ENCODE measurements around the gene ANXA6. TPM values are rescaled to one million over a fixed set of nuclear protein-coding genes. Genes with fewer than 3 reads are reported as not detected.

ANXA6 gene
- total and polyA plus RNA-seq, 2 of the 4 experiments (the other 2 are of a cell fraction): 355 to 610 TPM

- no TSS peak for BruUV-seq (replicated peaks)
- CTCF ChIA-PET: no interaction called here
- POLR2A ChIA-PET (ENCODE audit: unreplicated experiment): no interaction called here
Measured at GRCh38 chr5:151101746-151102145, 55.8 kb downstream of the ANXA6 start.

More at GRCh38 chr5:151101746-151102145, 55.8 kb downstream of the ANXA6 start:
- Histone ChIP-seq H3K9ac (ENCODE audit: low read depth, low read length) (no peak overlapping the region), H4K91ac (ENCODE audit: insufficient read depth, low read depth, low read length) (no peak overlapping the region), H3K4ac (ENCODE audit: low read depth, low read length) (no peak overlapping the region), H3K14ac (replicated peaks; ENCODE audit: low read depth, low read length) (no peak overlapping the region), H3K27me3 (ENCODE audit: control insufficient read depth, insufficient read depth, low read length) (no peaks in the 10 kb centered on the region), H2BK5ac (ENCODE audit: low read depth, low read length, poor library complexity, severe bottlenecking) (no peak overlapping the region), H2BK20ac (ENCODE audit: low read depth, low read length) (no peak overlapping the region), H3K4me3 (ENCODE audit: insufficient read depth, low read depth, low read length) (no peak overlapping the region), H3K27ac (ENCODE audit: insufficient read depth, low read length) (no peak overlapping the region), H3K23ac (ENCODE audit: low read depth, low read length) (no peak overlapping the region), H4K5ac (ENCODE audit: low read depth, low read length) (no peak overlapping the region), H4K20me1 (ENCODE audit: insufficient read depth, low read length) (peaks cover 5% of the 10 kb centered on the region; the same call in 1 of the 2 replicates), H3K79me1 (ENCODE audit: low read depth in 1 of 2, low read length in 2 of 2) (peaks cover 13 to 28% of the 10 kb centered on the region in 2 experiments), H2BK120ac (ENCODE audit: low read depth, low read length) (no peak overlapping the region), H3K36me3 (ENCODE audit: control insufficient read depth, insufficient read depth, low read length) (peaks cover 55% of the 10 kb centered on the region), H2BK15ac (ENCODE audit: low read depth, low read length) (no peak overlapping the region), H3K4me1 (ENCODE audit: control insufficient read depth, insufficient read depth, low read length) (peaks cover 9% of the 10 kb centered on the region; the same call in 1 of the 2 replicates), H3K18ac (ENCODE audit: low read depth, low read length) (no peak overlapping the region), H4K8ac (ENCODE audit: low read depth in 2 of 2, low read length in 2 of 2) (no peak overlapping the region), H3K56ac (ENCODE audit: extremely low read depth, insufficient read depth, low read length) (no peak overlapping the region), H3K9me1 (ENCODE audit: insufficient read depth, low read length) (peaks cover 24% of the 10 kb centered on the region), H3K9me3 (ENCODE audit: control insufficient read depth, insufficient read depth, low read length) (no peaks in the 10 kb centered on the region), H3K4me2 (ENCODE audit: low read depth, low read length) (no peak overlapping the region), H2AFZ (replicated peaks; ENCODE audit: low read length, poor library complexity) (no peak overlapping the region), H2AK9ac (replicated peaks; ENCODE audit: low read depth, low read length, poor library complexity) (no peak overlapping the region), H2AK5ac (ENCODE audit: low read depth, low read length) (no peak overlapping the region)
- no peak for DNase-seq
- ATAC-seq (ENCODE audit: low read depth): no peak
- in situ Hi-C loops (cut with MboI; ENCODE audit: low sequenced_read_pairs) (no loop called here), intact Hi-C loops (cut with micrococcal nuclease) (no loop called here), dilution Hi-C loops (cut with HindIII; ENCODE audit: low sequenced_read_pairs, unreplicated experiment) (no loop called here)
- TF ChIP-seq BHLHE40 (IDR thresholded peaks at IDR 0.05; ENCODE audit: low read depth, low read length): no peak
- TF ChIP-seq CTCF (conservative IDR thresholded peaks at IDR 0.05; ENCODE audit: low read depth, low read length): no peak
- TF ChIP-seq MAFK (IDR thresholded peaks at IDR 0.05; ENCODE audit: low read depth, low read length): no peak
- no peak for TF ChIP-seq RCOR1 (IDR thresholded peaks at IDR 0.05; ENCODE audit: insufficient replicate concordance, low read length)
- no peak for TF ChIP-seq ELK1 (IDR thresholded peaks at IDR 0.05; ENCODE audit: borderline replicate concordance, low read depth, low read length)
- TF ChIP-seq MXI1 (IDR thresholded peaks at IDR 0.05; ENCODE audit: borderline replicate concordance, low read depth, low read length): no peak
- TF ChIP-seq FOS (IDR thresholded peaks at IDR 0.05; ENCODE audit: low read depth, low read length): no peak
- no peak for TF ChIP-seq MAZ (IDR thresholded peaks at IDR 0.05; ENCODE audit: borderline replicate concordance, low read depth, low read length)
- TF ChIP-seq RFX5 (IDR thresholded peaks at IDR 0.05; ENCODE audit: low read depth, low read length): no peak
- no peak for TF ChIP-seq POLR2A (IDR thresholded peaks at IDR 0.05; ENCODE audit: low read depth, low read length)
- TF ChIP-seq CEBPB (IDR thresholded peaks at IDR 0.05; ENCODE audit: low read depth, low read length): no peak
- no peak for TF ChIP-seq RAD21 (IDR thresholded peaks at IDR 0.05; ENCODE audit: low read length)
- TF ChIP-seq SMC3 (IDR thresholded peaks at IDR 0.05; ENCODE audit: low read depth, low read length): no peak
- no peak for TF ChIP-seq NFE2L2 (IDR thresholded peaks at IDR 0.05; ENCODE audit: low read depth, low read length)
- no peak for TF ChIP-seq CHD1 (IDR thresholded peaks at IDR 0.05; ENCODE audit: low read depth, low read length)
- no peak for TF ChIP-seq USF2 (IDR thresholded peaks at IDR 0.05; ENCODE audit: low read depth, low read length)
- WGBS, 2 experiments (ENCODE audit: extremely low coverage in 2 of 2, insufficient read length in 1 of 2): no CpG with 5 or more reads among the region's 4 CpGs

Measured in IMR-90 (cell line).